GM13976 (cell line): ENCODE data around the gene EFCAB11.

ENCODE experiments used
- DNase-seq: peaks from one replicate; pipeline ENCODE4 v3.0.0; 2012; ENCODE audit warnings: low spot score
- CTCF ChIP-seq: IDR thresholded peaks from 2 replicates; pipeline ENCODE4 v1.5.1; 2012; ENCODE audit warnings: borderline replicate concordance, mild to moderate bottlenecking; ENCODE audit not compliant: insufficient read depth; ENCODE audit errors: extremely low read depth, missing control alignments, control extremely low read depth
- in situ Hi-C: fragments of 300-500 bp; cut with MboI; formaldehyde crosslinking; loops from one replicate; pipeline ENCODE4 v1.12.0; 2022; ENCODE audit warnings: low sequenced_read_pairs, mixed read lengths, inconsistent platforms; ENCODE audit not compliant: unreplicated experiment

EFCAB11 gene

DNA sequence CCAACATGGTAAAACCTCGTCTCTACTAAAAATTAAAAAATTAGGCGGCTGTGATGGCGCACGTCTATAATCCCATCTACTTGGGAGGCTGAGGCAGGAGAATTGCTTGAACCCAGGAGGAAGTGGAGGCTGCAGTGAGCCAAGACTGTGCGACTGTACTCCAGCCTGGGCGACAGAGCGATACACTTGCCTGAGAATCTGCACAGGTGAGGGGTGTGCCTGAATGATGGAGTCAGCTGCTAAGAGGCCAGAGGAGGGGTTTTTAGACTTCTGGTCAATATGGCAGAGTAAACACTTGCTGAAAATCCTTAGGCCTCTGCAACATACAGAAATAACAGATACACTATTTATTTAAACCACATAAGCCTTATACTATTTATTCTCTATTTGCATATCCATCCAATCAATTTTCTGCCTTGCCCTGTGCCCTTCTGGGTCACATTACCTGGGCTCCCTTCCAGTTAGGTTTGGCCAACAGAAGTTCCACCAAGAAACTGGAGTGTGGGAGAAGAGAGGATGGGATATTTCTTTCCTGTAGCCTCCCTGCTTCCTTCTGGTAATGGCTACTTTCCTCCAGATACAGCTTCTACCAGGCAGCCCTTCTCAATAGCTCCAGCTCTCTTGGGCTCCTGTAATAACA lies 117.6 kb downstream of the EFCAB11 start:
- DNase-seq: no peak
- no peak for TF ChIP-seq CTCF
- in situ Hi-C loops: no loop called here

GRCh38 chr14:89833661-89834060 lies 120.9 kb downstream of the EFCAB11 start:
- in situ Hi-C loops: no loop called here
- no peak for TF ChIP-seq CTCF
- DNase-seq: no peak

- TF ChIP-seq CTCF: no peak
- no peak for DNase-seq
- in situ Hi-C loops: no loop called here
Measured at GRCh38 chr14:89833120-89833532, 121.4 kb downstream of the EFCAB11 start.

GRCh38 chr14:89828471-89829165 lies 125.9 kb downstream of the EFCAB11 start:
- no peak for DNase-seq
- in situ Hi-C loops: no loop called here
- no peak for TF ChIP-seq CTCF

DNA sequence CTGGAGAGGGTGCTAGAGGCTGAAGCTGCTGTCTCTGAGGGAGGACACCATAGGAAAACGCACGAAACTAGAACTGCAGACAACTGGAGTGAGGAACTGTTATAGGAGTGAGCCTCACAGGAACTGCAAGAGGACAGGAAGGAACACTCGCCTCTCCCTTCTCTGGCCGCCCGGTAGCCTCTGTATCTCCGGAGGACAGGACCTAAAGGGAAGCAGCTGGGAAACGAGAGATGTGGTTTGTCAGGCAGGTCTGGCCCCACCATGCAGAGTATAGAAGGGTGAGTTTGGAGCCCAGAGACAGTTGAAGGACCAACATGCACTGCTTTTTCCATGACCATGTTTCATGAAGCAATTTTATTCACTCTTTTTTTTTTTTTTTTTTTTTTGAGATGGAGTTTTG lies 127.3 kb downstream of the EFCAB11 start:
- no peak for TF ChIP-seq CTCF
- no peak for DNase-seq
- in situ Hi-C loops: no loop called here

- TF ChIP-seq CTCF: no peak
- DNase-seq: no peak
- in situ Hi-C loops: no loop called here
Measured at GRCh38 chr14:89826596-89826995, 127.9 kb downstream of the EFCAB11 start.
